HepG2 (cell line): ENCODE measurements around the gene SEC14L5. TPM values are rescaled to one million over a fixed set of nuclear protein-coding genes. Genes with fewer than 3 reads are reported as not detected.

Experiments used
- ARID3A ChIP-seq: IDR thresholded peaks from 2 replicates; pipeline ENCODE4 v1.6.1; 2012; ENCODE audit warnings: low read depth, low read length, improper control_type of control experiment
- CEBPZ ChIP-seq: IDR thresholded peaks from 2 replicates; pipeline ENCODE4 v1.6.1; 2012; ENCODE audit warnings: low read length, improper control_type of control experiment
- EP300 ChIP-seq, 3 experiments: sonication (generic) in 1 of 3; formaldehyde crosslinking in 1 of 3; IDR thresholded peaks; 2 replicates each; pipeline versions ENCODE4 v1.5.1 to v1.6.1; 2011 to 2020; ENCODE audit warnings: low read depth in 2 of 3, low read length in 2 of 3, borderline replicate concordance in 1 of 3, improper control_type of control experiment in 1 of 3, mild to moderate bottlenecking in 1 of 3, missing genetic modification reagents in 1 of 3, moderate library complexity in 1 of 3
- HMG20A ChIP-seq: IDR thresholded peaks from 2 replicates; pipeline ENCODE4 v1.6.1; 2016; ENCODE audit warnings: borderline replicate concordance
- HNF1A ChIP-seq, 2 experiments: sonication (generic) in 1 of 2; formaldehyde crosslinking in 1 of 2; IDR thresholded peaks; 2 replicates each; pipeline versions ENCODE4 v1.4.0 to v1.6.1; 2016 to 2020; ENCODE audit warnings: borderline replicate concordance in 1 of 2, low read depth in 1 of 2, mild to moderate bottlenecking in 1 of 2, missing genetic modification reagents in 1 of 2
- HNF4G ChIP-seq, 2 experiments: sonication (generic) in 1 of 2; formaldehyde crosslinking in 1 of 2; IDR thresholded peaks; 2 replicates each; pipeline versions ENCODE4 v1.4.0 to v1.6.1; 2011 to 2020; ENCODE audit warnings: borderline replicate concordance in 2 of 2, low read depth in 2 of 2, mild to moderate bottlenecking in 2 of 2, low read length in 1 of 2, missing genetic modification reagents in 1 of 2, moderate library complexity in 1 of 2
- HNRNPK ChIP-seq: fragments of 200-400 bp; formaldehyde crosslinking; IDR thresholded peaks from 2 replicates; pipeline ENCODE4 v1.6.1; 2018; ENCODE audit warnings: low read length, low read depth, moderate library complexity, mild to moderate bottlenecking; ENCODE audit not compliant: poor library complexity, severe bottlenecking
- HOXA9 ChIP-seq: sonication (generic); formaldehyde crosslinking; IDR thresholded peaks from 2 replicates; pipeline ENCODE4 v1.8.1; 2022; ENCODE audit warnings: missing genetic modification reagents, mild to moderate bottlenecking, moderate library complexity, borderline replicate concordance
- KDM5A ChIP-seq: fragments of 200-600 bp; sonication (generic); IDR thresholded peaks from 2 replicates; pipeline ENCODE4 v1.7.0; 2018; ENCODE audit warnings: antibody characterized with exemption, mild to moderate bottlenecking, low read length, borderline replicate concordance
- MEF2D ChIP-seq: sonication (generic); formaldehyde crosslinking; IDR thresholded peaks from 2 replicates; pipeline ENCODE4 v1.5.1; 2020; ENCODE audit warnings: mild to moderate bottlenecking, missing genetic modification reagents
- PLSCR1 ChIP-seq: sonication (generic); formaldehyde crosslinking; IDR thresholded peaks from 2 replicates; pipeline ENCODE4 v1.5.0; 2020; ENCODE audit warnings: missing genetic modification reagents, mild to moderate bottlenecking, borderline replicate concordance
- ZNF264 ChIP-seq: sonication (generic); formaldehyde crosslinking; IDR thresholded peaks from 2 replicates; pipeline ENCODE4 v1.4.0; 2020; ENCODE audit warnings: missing genetic modification reagents
- ZNF317 ChIP-seq: sonication (generic); formaldehyde crosslinking; IDR thresholded peaks from 2 replicates; pipeline ENCODE4 v1.5.0; 2020; ENCODE audit warnings: mild to moderate bottlenecking, missing genetic modification reagents
- ZNF337 ChIP-seq: sonication (generic); formaldehyde crosslinking; IDR thresholded peaks from 2 replicates; pipeline ENCODE4 v1.5.1; 2020; ENCODE audit warnings: missing genetic modification reagents, low read depth, mild to moderate bottlenecking, borderline replicate concordance
- ZNF614 ChIP-seq: IDR thresholded peaks from 2 replicates; pipeline ENCODE4 v1.6.1; 2018; ENCODE audit warnings: missing biosample characterization, missing genetic modification reagents, inconsistent platforms, borderline replicate concordance
- polyA plus RNA-seq, 8 experiments: library from polyadenylated mRNA; depleted of rRNA in 3 of 8; stranded (reverse) in 7 of 8; unstranded in 1 of 8; fragments of >200 nt; fragmentation: Illumina TruSeq in 4 of 8; extraction: Trizol in 4 of 8; gene quantifications; 2 replicates each; pipeline versions ENCODE4 v1.2.1 to v1.2.3, GENCODE V29; 2011 to 2016; ENCODE audit warnings: low read depth in 4 of 8, missing spikeins in 1 of 8, mixed read lengths in 1 of 8; ENCODE audit not compliant: insufficient read depth in 1 of 8
- total RNA-seq, 5 experiments: library from RNA; depleted of rRNA; stranded (reverse); fragments of >200 nt; fragmentation: Illumina TruSeq; extraction: Trizol; gene quantifications; 2 replicates each; pipeline ENCODE4 v1.2.3, GENCODE V29; 2016; ENCODE audit warnings: low read depth in 1 of 5

The SEC14L5 gene
- total and polyA plus RNA-seq, 2 of the 13 experiments (the other 11 are each of a cell fraction or from before 2014, with no cell fraction given) = 0.40 to 0.42 TPM

- no peak for TF ChIP-seq HNF1A (IDR thresholded peaks at IDR 0.05; ENCODE audit: low read depth)
- TF ChIP-seq HNF1A (CRISPR knock-in tag; IDR thresholded peaks at IDR 0.05; ENCODE audit: borderline replicate concordance) = peak; percentile 76; the same call in 1 of the 2 replicates
- TF ChIP-seq ZNF317 (CRISPR knock-in tag) = peak; percentile 74
- TF ChIP-seq PLSCR1 (CRISPR knock-in tag) = no peak
- TF ChIP-seq HNF4G (IDR thresholded peaks at IDR 0.05; ENCODE audit: borderline replicate concordance, low read depth, low read length) = no peak
- TF ChIP-seq HNF4G (CRISPR knock-in tag; IDR thresholded peaks at IDR 0.05; ENCODE audit: borderline replicate concordance, low read depth) = no peak; the same call in 1 of the 2 replicates
- no peak for TF ChIP-seq HNRNPK
- TF ChIP-seq ARID3A = no peak
- TF ChIP-seq EP300 (IDR thresholded peaks at IDR 0.05; ENCODE audit: low read depth in 2 of 2, low read length in 2 of 2) = peak; percentile 80 to 84
- peak; percentile 84; the same call in 1 of the 2 replicates for TF ChIP-seq EP300 (CRISPR knock-in tag; IDR thresholded peaks at IDR 0.05; ENCODE audit: borderline replicate concordance)
- no peak for TF ChIP-seq KDM5A
- no peak for TF ChIP-seq CEBPZ
- peak; percentile 72 for TF ChIP-seq MEF2D (CRISPR knock-in tag)
- peak; percentile 87; the same call in 1 of the 2 replicates for TF ChIP-seq ZNF614
- TF ChIP-seq ZNF337 (CRISPR knock-in tag) = no peak
- no peak for TF ChIP-seq ZNF264 (CRISPR knock-in tag)
- TF ChIP-seq HMG20A (CRISPR knock-in tag) = peak; percentile 90
- TF ChIP-seq HOXA9 (CRISPR knock-in tag) = no peak
These were observed 13.5 kb upstream of the SEC14L5 start (continued) for GRCh38 chr16:4944333-4945281.
